RWPE1 (cell line): ENCODE measurements around the gene METTL27.

Experiments
- CTCF ChIA-PET: fragments of 350-600 bp; sonication (Branson Sonifier 250); formaldehyde crosslinking; extraction: SDS; loops from one replicate; lab custom pipeline; 2021; lab: Yijun Ruan, JAX
- POLR2A ChIA-PET: fragments of 400-600 bp; formaldehyde crosslinking; extraction: SDS; loops from one replicate; lab custom pipeline; 2020; ENCODE audit warnings: antibody characterized with exemption; ENCODE audit not compliant: low non-redundant PET; lab: Yijun Ruan, JAX
- DNase-seq: peaks from one replicate; pipeline ENCODE4 v3.0.0; 2012; ENCODE audit warnings: low spot score
- H3K27ac ChIP-seq: fragments of 450-650 bp; 2 replicates; pipeline ENCODE4 v1.5.1; 2017
- TF ChIP-seq, protein P1 (sequence below): fragments of 450-650 bp; conservative IDR thresholded peaks from 2 replicates; pipeline ENCODE4 v1.5.1; 2017; ENCODE audit warnings: low read depth, mild to moderate bottlenecking

Gene METTL27

DNA sequence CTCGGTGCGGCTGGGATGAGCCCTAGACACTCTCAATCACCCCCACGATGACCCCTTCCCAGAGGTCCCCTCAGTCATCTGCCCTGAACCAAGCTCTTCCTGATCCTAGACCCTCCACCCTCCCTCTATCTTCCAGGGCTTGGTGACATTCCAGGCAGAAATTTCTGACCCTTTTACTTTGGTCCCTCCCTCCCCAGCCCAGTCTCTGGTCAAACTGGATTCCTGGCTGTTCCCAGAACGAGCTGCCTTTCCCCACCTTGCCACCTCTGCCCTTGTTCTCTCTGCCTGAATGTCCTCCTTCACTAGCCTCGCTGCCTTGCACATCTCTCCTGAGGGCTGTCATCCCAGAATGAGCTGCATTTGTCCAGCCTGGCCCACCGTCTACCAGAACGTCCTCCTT lies 12.8 kb downstream of the METTL27 start:
- no peak for DNase-seq
- POLR2A ChIA-PET: interaction anchor here (0.6 kb wide), 1 partner anchor 91 kb away, joined by 3 read pairs; the partner anchor contains the start of gene ABHD11
- no peak overlapping the region for H3K27ac ChIP-seq
- TF ChIP-seq, protein P1, sequence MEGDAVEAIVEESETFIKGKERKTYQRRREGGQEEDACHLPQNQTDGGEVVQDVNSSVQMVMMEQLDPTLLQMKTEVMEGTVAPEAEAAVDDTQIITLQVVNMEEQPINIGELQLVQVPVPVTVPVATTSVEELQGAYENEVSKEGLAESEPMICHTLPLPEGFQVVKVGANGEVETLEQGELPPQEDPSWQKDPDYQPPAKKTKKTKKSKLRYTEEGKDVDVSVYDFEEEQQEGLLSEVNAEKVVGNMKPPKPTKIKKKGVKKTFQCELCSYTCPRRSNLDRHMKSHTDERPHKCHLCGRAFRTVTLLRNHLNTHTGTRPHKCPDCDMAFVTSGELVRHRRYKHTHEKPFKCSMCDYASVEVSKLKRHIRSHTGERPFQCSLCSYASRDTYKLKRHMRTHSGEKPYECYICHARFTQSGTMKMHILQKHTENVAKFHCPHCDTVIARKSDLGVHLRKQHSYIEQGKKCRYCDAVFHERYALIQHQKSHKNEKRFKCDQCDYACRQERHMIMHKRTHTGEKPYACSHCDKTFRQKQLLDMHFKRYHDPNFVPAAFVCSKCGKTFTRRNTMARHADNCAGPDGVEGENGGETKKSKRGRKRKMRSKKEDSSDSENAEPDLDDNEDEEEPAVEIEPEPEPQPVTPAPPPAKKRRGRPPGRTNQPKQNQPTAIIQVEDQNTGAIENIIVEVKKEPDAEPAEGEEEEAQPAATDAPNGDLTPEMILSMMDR: no peak
- CTCF ChIA-PET: no interaction called here

DNA sequence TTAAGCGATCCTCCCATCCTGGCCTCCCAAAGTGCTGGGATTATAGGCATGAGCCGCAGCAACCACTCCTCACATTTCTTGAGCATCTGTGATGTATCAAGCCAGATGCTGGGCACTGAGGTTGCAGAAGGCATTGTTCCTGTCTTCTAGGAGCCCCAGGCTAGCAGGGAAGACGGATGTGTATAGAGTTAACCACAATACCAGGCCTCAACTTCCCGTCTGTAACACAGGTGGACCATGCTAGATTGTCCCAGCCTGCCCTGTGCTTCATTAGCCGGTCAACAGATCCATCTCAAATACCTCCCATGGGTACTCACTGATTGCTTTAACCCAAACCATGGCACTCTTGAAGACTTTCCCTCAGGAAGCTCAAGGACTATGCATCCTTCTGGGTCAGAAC lies 13.3 kb downstream of the METTL27 start:
- CTCF ChIA-PET: no interaction called here
- DNase-seq: no peak
- H3K27ac ChIP-seq: peak overlapping the region; percentile 83
- TF ChIP-seq, protein P1: no peak
- POLR2A ChIA-PET: no interaction called here

DNA sequence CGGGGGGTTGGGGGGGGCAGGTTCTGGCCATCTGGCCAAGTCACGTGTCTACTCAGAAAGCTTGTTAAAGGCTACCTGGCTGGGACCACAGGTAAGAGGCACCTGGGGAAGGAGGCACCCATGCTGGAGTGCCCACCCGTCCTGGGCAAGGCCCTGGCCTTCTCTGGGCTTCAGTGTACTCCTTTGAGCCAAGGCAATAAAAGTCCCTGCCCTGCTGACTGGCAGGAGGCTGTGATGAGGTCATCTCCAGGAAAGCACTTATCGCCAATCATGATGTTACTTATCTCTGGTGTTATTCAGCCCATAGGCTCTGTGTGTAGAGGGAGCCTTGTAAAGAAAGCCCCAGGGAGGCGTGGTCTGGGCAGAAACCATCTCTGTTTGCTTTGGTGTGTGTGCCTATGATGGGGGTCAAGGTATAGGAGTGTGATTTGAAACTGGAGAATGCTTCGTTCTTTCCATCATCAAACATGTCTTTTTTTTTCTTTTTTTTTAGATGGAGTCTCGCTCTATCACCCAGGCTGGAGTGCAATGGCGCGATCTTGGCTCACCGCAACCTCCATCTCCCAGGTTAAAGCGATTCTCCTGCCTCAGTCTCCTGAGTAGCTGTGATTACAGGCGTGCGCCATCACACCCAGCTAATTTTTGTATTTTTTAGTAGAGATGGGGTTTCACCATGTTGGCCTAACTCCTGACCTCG lies 14.1 kb downstream of the METTL27 start:
- POLR2A ChIA-PET: interaction anchor here (0.6 kb wide), 1 partner anchor 14 kb away, joined by 3 read pairs; the partner anchor contains the start of gene METTL27
- no peak for DNase-seq
- CTCF ChIA-PET: no interaction called here
- peak overlapping the region; percentile 83 for H3K27ac ChIP-seq
- TF ChIP-seq, protein P1: no peak

GRCh38 chr7:73827567-73828106 lies 14.7 kb downstream of the METTL27 start:
- CTCF ChIA-PET: no interaction called here
- no peak for DNase-seq
- H3K27ac ChIP-seq: peak overlapping the region; percentile 83
- POLR2A ChIA-PET: interaction anchor here (0.6 kb wide), 1 partner anchor 15 kb away, joined by 3 read pairs; the partner anchor contains the start of gene METTL27
- TF ChIP-seq, protein P1: no peak

DNA sequence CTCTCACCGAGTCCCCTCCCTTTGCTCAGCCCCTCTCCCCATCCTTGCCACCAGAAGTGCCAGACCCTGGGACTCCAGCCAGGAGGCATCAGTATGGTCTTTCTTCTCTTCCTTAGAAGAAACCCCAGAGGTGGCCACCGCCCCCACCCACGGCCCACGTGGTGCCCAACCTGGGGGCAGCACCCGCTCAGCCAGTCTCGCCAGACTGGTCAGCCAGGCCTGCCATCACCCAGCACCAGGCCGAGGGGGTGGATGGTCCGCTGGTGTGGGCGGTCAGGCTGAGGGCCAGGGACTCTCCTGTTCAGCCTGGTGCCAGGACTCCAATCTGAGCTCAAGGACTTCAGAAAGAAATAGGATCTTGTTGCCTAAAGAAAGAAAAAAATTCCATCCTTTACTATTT lies 17.3 kb downstream of the METTL27 start:
- ChIA-PET POLR2A (no interaction called here), CTCF (no interaction called here)
- DNase-seq: no peak
- H3K27ac ChIP-seq: 0 out of 2 replicates have a peak overlapping the region, but pooled peaks have one; percentile 4
- TF ChIP-seq, protein P1: no peak

DNA sequence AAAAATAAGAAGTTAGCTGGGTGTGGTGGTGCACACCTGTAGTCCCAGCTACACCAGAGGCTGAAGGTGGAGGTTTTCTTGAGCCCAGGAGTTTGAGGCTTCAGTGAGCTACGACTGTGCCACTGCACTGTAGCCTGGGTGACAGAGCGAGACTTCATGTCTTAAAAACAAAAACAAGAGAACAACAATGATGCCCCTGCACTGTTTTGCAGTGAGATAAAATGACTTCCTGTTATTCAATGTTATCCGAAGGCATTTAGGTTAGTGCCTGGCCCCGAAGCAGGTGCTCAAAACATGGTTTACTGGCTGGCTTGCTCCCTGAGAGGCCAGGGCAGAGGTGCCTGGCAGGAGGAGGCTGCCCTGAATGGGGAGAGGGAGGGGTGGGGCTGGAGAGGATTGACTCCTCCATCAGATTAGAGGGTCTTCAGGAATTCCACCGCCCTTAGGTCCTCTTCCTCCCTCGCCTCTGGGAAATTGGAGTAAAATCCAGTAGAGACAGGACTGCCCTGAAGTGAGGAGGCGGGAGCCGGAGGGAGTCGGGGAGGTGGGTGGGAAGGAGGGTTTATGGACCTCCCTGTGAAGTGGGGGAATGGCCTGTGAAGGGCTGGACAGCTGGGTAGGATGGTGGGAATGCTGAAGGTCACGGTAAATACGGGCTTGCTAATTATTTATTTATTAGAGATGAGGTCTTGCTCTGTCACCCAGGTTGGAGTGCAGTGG lies 18.3 kb downstream of the METTL27 start:
- POLR2A ChIA-PET: no interaction called here
- no peak for DNase-seq
- CTCF ChIA-PET: no interaction called here
- peak overlapping the region; percentile 93 for H3K27ac ChIP-seq
- TF ChIP-seq, protein P1: no peak
